Measurements from ENCODE around the gene GNPTAB. TPM values are rescaled to one million over a fixed set of nuclear protein-coding genes. Genes with fewer than 3 reads are reported as not detected.

GNPTAB gene
- total and polyA plus RNA-seq, 7 donors, result 12.0 to 42.2 (median 25.4) TPM

DNA sequence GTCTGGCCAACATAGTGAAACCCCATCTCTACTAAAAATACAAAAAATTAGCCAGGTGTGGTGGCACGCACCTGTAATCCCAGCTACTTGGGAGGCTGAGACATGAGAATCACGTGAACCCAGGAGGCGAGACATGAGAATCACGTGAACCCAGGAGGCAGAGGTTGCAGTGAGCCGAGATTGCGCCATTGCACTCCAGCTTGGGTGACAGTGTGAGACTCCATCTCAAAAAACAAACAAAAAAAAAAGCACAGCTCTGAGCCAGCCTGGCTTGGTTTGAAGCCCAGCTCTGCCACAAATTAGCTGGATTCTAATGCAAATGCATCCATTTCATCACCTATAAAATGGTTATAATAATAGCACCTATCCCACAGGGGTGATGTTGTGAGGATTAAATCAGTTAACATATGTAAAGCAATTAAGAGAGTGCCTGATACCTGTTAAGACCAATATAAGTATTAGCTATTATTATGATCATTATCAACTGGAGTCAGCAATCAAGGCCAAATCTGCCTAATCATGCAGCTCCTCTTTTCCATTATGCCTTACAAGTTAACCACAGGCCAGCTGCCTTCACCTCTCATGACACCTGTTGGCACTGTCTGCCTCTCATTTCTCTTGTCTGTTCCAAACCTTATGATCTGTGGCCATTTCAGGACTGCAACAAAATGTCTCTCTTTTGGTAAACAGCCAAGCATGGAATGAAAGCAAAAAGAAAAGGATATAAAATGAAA lies 2.1 kb downstream of the GNPTAB start:
- H3K4me3 ChIP-seq, result peak overlapping the region in 1 of 4 donors; percentile 66
- no peak for DNase-seq
- intact Hi-C loops (cut with DNase I), result loop anchor here (5.0 kb wide), 1 partner anchor 421 kb away; the partner anchor contains the start of gene ARL1
- H3K4me1 ChIP-seq, result peaks cover 0 to 36% (median 29%) of the 10 kb centered on the region in 4 donors
- 94 to 95% methylated on average over 6 of the region's 6 CpGs for WGBS, 2 donors
- TF ChIP-seq, protein P1, sequence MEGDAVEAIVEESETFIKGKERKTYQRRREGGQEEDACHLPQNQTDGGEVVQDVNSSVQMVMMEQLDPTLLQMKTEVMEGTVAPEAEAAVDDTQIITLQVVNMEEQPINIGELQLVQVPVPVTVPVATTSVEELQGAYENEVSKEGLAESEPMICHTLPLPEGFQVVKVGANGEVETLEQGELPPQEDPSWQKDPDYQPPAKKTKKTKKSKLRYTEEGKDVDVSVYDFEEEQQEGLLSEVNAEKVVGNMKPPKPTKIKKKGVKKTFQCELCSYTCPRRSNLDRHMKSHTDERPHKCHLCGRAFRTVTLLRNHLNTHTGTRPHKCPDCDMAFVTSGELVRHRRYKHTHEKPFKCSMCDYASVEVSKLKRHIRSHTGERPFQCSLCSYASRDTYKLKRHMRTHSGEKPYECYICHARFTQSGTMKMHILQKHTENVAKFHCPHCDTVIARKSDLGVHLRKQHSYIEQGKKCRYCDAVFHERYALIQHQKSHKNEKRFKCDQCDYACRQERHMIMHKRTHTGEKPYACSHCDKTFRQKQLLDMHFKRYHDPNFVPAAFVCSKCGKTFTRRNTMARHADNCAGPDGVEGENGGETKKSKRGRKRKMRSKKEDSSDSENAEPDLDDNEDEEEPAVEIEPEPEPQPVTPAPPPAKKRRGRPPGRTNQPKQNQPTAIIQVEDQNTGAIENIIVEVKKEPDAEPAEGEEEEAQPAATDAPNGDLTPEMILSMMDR (IDR thresholded peaks at IDR 0.05), result no peak
- no peak for TF ChIP-seq EP300 (IDR thresholded peaks at IDR 0.05)
- no peak for TF ChIP-seq POLR2AphosphoS5 (IDR thresholded peaks at IDR 0.05)
- no peak for TF ChIP-seq POLR2A (IDR thresholded peaks at IDR 0.05)
- no peaks in the 10 kb centered on the region for H3K36me3 ChIP-seq
- no peaks in the 10 kb centered on the region for H3K9me3 ChIP-seq
- no peaks in the 10 kb centered on the region for H3K27me3 ChIP-seq
- peak overlapping the region in 1 of 4 donors; percentile 81 for H3K27ac ChIP-seq

GRCh38 chr12:101826766-101827368 lies 3.9 kb downstream of the GNPTAB start:
- WGBS, 2 donors, result 57 to 74% methylated on average over 3 of the region's 3 CpGs
- peaks cover 0 to 45% (median 33%) of the 10 kb centered on the region in 4 donors for H3K4me1 ChIP-seq
- no peak for TF ChIP-seq POLR2A (IDR thresholded peaks at IDR 0.05)
- H3K27me3 ChIP-seq, result no peaks in the 10 kb centered on the region
- no peak overlapping the region for H3K27ac ChIP-seq
- DNase-seq, result no peak
- H3K9me3 ChIP-seq, result no peaks in the 10 kb centered on the region
- intact Hi-C loops (cut with DNase I), result loop anchor here (5.0 kb wide), 1 partner anchor 420 kb away; the partner anchor contains the start of gene ARL1
- H3K4me3 ChIP-seq, result no peak overlapping the region
- no peaks in the 10 kb centered on the region for H3K36me3 ChIP-seq

DNA sequence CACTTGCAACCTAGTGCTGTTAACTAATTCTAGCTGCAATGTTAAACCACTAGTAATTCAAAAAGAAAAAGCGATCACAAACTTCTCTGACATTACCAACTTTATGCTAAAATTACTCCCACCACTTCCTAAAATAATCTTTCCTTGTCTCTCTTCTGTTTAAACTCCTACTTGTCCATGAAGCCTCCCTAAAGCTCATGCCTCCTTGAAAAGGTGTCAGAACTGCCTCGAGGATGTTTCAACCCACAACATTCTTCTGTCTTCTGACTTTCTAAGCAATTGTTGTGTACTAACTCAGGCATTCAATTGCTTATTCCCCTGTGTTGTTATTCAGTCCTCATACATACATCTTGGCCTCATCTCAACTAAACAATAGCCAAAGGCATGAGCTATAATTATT lies 5.9 kb downstream of the GNPTAB start:
- TF ChIP-seq, protein P1 (IDR thresholded peaks at IDR 0.05), result no peak
- TF ChIP-seq EP300 (IDR thresholded peaks at IDR 0.05) (no peak), POLR2A (IDR thresholded peaks at IDR 0.05) (no peak)
- Histone ChIP-seq H3K4me3 (no peak overlapping the region), H3K27ac (peak overlapping the region; percentile 12 to 68 (median 42)), H3K9me3 (no peaks in the 10 kb centered on the region), H3K27me3 (no peaks in the 10 kb centered on the region), H3K4me1 (peaks cover 0 to 39% (median 30%) of the 10 kb centered on the region in 4 donors), H3K36me3 (no peaks in the 10 kb centered on the region)
- DNase-seq, result no peak
- intact Hi-C loops (cut with DNase I), result loop anchor here (5.0 kb wide), 1 partner anchor 418 kb away; the partner anchor contains the start of gene ARL1
- WGBS, 2 donors, result 65 to 85% methylated on average over 2 of the region's 2 CpGs

DNA sequence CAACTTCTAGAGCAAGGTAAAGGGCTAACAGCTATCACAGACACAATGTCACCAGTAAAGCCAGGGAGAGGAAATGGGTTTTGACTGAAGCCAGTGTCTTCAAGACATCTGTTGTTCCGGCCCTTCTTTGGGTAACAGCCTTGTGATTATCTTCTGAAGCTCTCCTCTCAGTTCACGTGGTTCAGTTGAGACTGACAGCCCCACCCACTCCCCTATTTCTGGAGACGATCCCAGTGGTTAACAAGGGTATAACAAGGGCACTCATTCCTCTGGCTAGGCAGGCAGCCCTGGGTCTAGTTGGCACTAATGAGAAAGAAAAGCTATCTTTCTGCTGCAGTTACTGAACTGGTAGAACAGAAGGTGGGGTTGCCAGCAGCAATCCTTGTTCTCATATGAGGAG lies 6.9 kb downstream of the GNPTAB start:
- Histone ChIP-seq H3K4me3 (no peak overlapping the region), H3K4me1 (peaks cover 0 to 30% (median 21%) of the 10 kb centered on the region in 4 donors), H3K9me3 (no peaks in the 10 kb centered on the region), H3K27me3 (no peaks in the 10 kb centered on the region), H3K27ac (peak overlapping the region; percentile 33 to 68 (median 56)), H3K36me3 (no peaks in the 10 kb centered on the region)
- TF ChIP-seq POLR2A (IDR thresholded peaks at IDR 0.05), result no peak
- TF ChIP-seq, protein P1 (IDR thresholded peaks at IDR 0.05), result peak in 2 of 4 experiments; percentile 31 to 39
- peak in 1 of 4 donors; percentile 21 for TF ChIP-seq POLR2AphosphoS5 (IDR thresholded peaks at IDR 0.05)
- intact Hi-C loops (cut with DNase I), result no loop called here
- DNase-seq, result peak; percentile 65
- 3 to 9% methylated on average over 3 of the region's 3 CpGs for WGBS, 2 donors

- no peak overlapping the region for H3K4me3 ChIP-seq
- TF ChIP-seq EP300 (IDR thresholded peaks at IDR 0.05) (no peak), POLR2AphosphoS5 (IDR thresholded peaks at IDR 0.05) (no peak)
- TF ChIP-seq, protein P1 (IDR thresholded peaks at IDR 0.05), result no peak
- intact Hi-C loops (cut with DNase I), result no loop called here
- no peaks in the 10 kb centered on the region for H3K9me3 ChIP-seq
- no peaks in the 10 kb centered on the region for H3K27me3 ChIP-seq
- no peaks in the 10 kb centered on the region for H3K36me3 ChIP-seq
- peaks cover 0 to 26% (median 17%) of the 10 kb centered on the region in 4 donors for H3K4me1 ChIP-seq
- no peak for DNase-seq
- peak overlapping the region in 2 of 4 donors; percentile 10 to 68 for H3K27ac ChIP-seq
- 91 to 95% methylated on average over 4 of the region's 4 CpGs for WGBS, 2 donors
Measured at GRCh38 chr12:101823039-101823438, 7.7 kb downstream of the GNPTAB start.

All from sigmoid colon (tissue), 7 donors.